B cell (primary cell): ENCODE results near the gene PSD. TPM values are rescaled to one million over a fixed set of nuclear protein-coding genes. Genes with fewer than 3 reads are reported as not detected.
A peak's percentile ranks its signal among the peaks of the same experiment; 100 is the strongest.

Experiments
- ATAC-seq: fragments of 200-7000 bp; cut with Tn5 transposase; one replicate; pipeline ENCODE4 v1.10.0; 2021; ENCODE audit warnings: low read depth, mild to moderate bottlenecking, moderate number of reproducible peaks, moderate library complexity
- CTCF ChIA-PET: fragments of 350-600 bp; sonication (Branson Sonifier 250); formaldehyde crosslinking; loops from one replicate; lab custom pipeline; 2021; ENCODE audit warnings: antibody characterized with exemption, inconsistent platforms; lab: Charles Lee
- POLR2A ChIA-PET: fragments of 350-600 bp; sonication (Branson Sonifier 250); formaldehyde crosslinking; loops from one replicate; lab custom pipeline; 2021; ENCODE audit warnings: antibody characterized with exemption; lab: Charles Lee
- DNase-seq: peaks from one replicate; pipeline ENCODE4 v3.0.0; 2013
- H2AFZ ChIP-seq: 2 replicates; pipeline ENCODE4 v1.6.1; 2012; ENCODE audit warnings: mild to moderate bottlenecking, low read depth, low read length; ENCODE audit not compliant: insufficient read depth, poor library complexity, severe bottlenecking
- H3K27ac ChIP-seq, 2 donors: 1 replicate in 1 of 2; 2 replicates in 1 of 2; pipeline ENCODE4 v1.5.1; 2012 to 2013; ENCODE audit warnings: low read length in 2 of 2, mild to moderate bottlenecking in 2 of 2, moderate library complexity in 1 of 2
- H3K27me3 ChIP-seq, 4 experiments: fragments of 200-600 bp in 1 of 4; sonication (generic) in 1 of 4; replicated peaks in 1 of 4; 1 replicate in 2 of 4; 2 replicates in 2 of 4; pipeline versions ENCODE4 v1.6.1 to v1.7.0; 2013 to 2016; ENCODE audit warnings: low read length in 3 of 4, mild to moderate bottlenecking in 2 of 4, mixed read lengths in 1 of 4, moderate library complexity in 1 of 4; ENCODE audit not compliant: insufficient read depth in 4 of 4, control insufficient read depth in 3 of 4; ENCODE audit errors: control extremely low read depth in 1 of 4
- H3K36me3 ChIP-seq, 2 experiments: replicated peaks in 1 of 2; 1 replicate in 1 of 2; 2 replicates in 1 of 2; pipeline versions ENCODE4 v1.6.1 to v1.7.1; 2013; ENCODE audit warnings: low read length in 1 of 2; ENCODE audit not compliant: insufficient read depth in 2 of 2, control insufficient read depth in 1 of 2; ENCODE audit errors: control extremely low read depth in 1 of 2, extremely low read depth in 1 of 2
- H3K4me1 ChIP-seq, 2 donors: fragments of 200-600 bp in 1 of 2; sonication (generic) in 1 of 2; 1 replicate in 1 of 2; 2 replicates in 1 of 2; pipeline versions ENCODE4 v1.5.1 to v1.6.1; 2013 to 2017; ENCODE audit warnings: low read length in 2 of 2; ENCODE audit not compliant: control insufficient read depth in 2 of 2, insufficient read depth in 2 of 2
- H3K4me2 ChIP-seq: replicated peaks from 2 replicates; pipeline ENCODE3; 2012; ENCODE audit warnings: mild to moderate bottlenecking, low read depth, low read length; ENCODE audit not compliant: poor library complexity, severe bottlenecking
- H3K4me3 ChIP-seq, 5 experiments: fragments of 200-600 bp in 1 of 5; sonication (generic) in 1 of 5; 1 replicate in 3 of 5; 2 replicates in 2 of 5; pipeline versions ENCODE4 v1.5.1 to v1.7.0; 2011 to 2016; ENCODE audit warnings: low read length in 4 of 5, mild to moderate bottlenecking in 4 of 5, low read depth in 2 of 5, control low read depth in 1 of 5, moderate library complexity in 1 of 5; ENCODE audit not compliant: insufficient read depth in 1 of 5; ENCODE audit errors: control extremely low read depth in 1 of 5, extremely low read depth in 1 of 5
- H3K79me2 ChIP-seq: fragments of 200-600 bp; sonication (generic); one replicate; pipeline ENCODE4 v1.6.0; 2016; ENCODE audit warnings: low read length; ENCODE audit not compliant: control insufficient read depth, insufficient read depth
- H3K9ac ChIP-seq: fragments of 200-600 bp; sonication (generic); 2 replicates; pipeline ENCODE4 v1.6.1; 2017; ENCODE audit warnings: mild to moderate bottlenecking, low read length, moderate library complexity
- H3K9me3 ChIP-seq, 3 donors: one replicate each; pipeline versions ENCODE4 v1.6.1 to v1.7.1; 2013; ENCODE audit warnings: low read length in 2 of 3; ENCODE audit not compliant: control insufficient read depth in 2 of 3, insufficient read depth in 1 of 3; ENCODE audit errors: control extremely low read depth in 1 of 3
- H4K20me1 ChIP-seq: 2 replicates; pipeline ENCODE4 v1.6.0; 2012; ENCODE audit warnings: mild to moderate bottlenecking, low read length; ENCODE audit not compliant: insufficient read depth, control insufficient read depth, poor library complexity, severe bottlenecking
- H3K27ac Mint-ChIP-seq: one replicate; pipeline ENCODE4 v1.8.0; 2021; ENCODE audit warnings: mixed read lengths
- H3K27me3 Mint-ChIP-seq: one replicate; pipeline ENCODE4 v1.8.0; 2021; ENCODE audit warnings: mixed read lengths
- H3K4me1 Mint-ChIP-seq: one replicate; pipeline ENCODE4 v1.8.0; 2021; ENCODE audit warnings: mixed read lengths
- H3K4me3 Mint-ChIP-seq: one replicate; pipeline ENCODE4 v1.8.0; 2021; ENCODE audit warnings: mixed read lengths
- H3K9me3 Mint-ChIP-seq: one replicate; pipeline ENCODE4 v1.8.0; 2022; ENCODE audit warnings: mixed read lengths; ENCODE audit not compliant: insufficient read depth
- CTCF ChIP-seq: fragments of 200-600 bp; IDR thresholded peaks from one replicate; pipeline ENCODE4 v1.8.0; 2022; ENCODE audit warnings: antibody characterized with exemption, mild to moderate bottlenecking
- EZH2 ChIP-seq: IDR thresholded peaks from 2 replicates; pipeline ENCODE4 v1.6.1; 2012; ENCODE audit warnings: borderline replicate concordance, low read depth, mild to moderate bottlenecking, moderate library complexity, low read length; ENCODE audit not compliant: insufficient read depth, poor library complexity, severe bottlenecking
- WGBS: methylation state at CpG from one replicate; pipeline ENCODE4 v1.1.5; 2013; ENCODE audit warnings: missing lambda C conversion rate; ENCODE audit not compliant: insufficient coverage; 5-methylcytosine and 5-hydroxymethylcytosine counted together
- intact Hi-C: fragments of 100-400 bp; cut with micrococcal nuclease; formaldehyde crosslinking; loops from one replicate; pipeline ENCODE4 v1.10.0; 2022
- polyA plus RNA-seq: library from polyadenylated mRNA; depleted of rRNA; stranded (reverse); fragments of >200 nt; gene quantifications from 2 replicates; pipeline ENCODE4 v1.2.3, GENCODE V29; 2012
- total RNA-seq, 2 donors: library from RNA; stranded (reverse); fragments of 120-200 nt in 1 of 2; gene quantifications; 1 replicate in 1 of 2; 2 replicates in 1 of 2; pipeline versions ENCODE4 v1.2.3 to v1.2.4, GENCODE V29; 2013 to 2022

Gene PSD
- total and polyA plus RNA-seq, 2 donors (not counting 1 experiment from before 2014, with no cell fraction given), result 0.52 to 0.81 TPM

GRCh38 chr10:102460836-102461186 is 42.2 kb upstream of the PSD start:
- Histone ChIP-seq H3K4me1 (peaks cover 17 to 23% of the 10 kb centered on the region in 2 donors), H4K20me1 (no peaks in the 10 kb centered on the region), H3K9me3 (no peaks in the 10 kb centered on the region), H3K9ac (peak overlapping the region; percentile 70), H3K4me2 (peak overlapping the region; percentile 95), H3K4me3 (peak overlapping the region in 4 of 5 experiments; percentile 55 to 76 (median 70)), H3K27ac (peak overlapping the region; percentile 17 to 46), H3K36me3 (peaks cover 0 to 5% of the 10 kb centered on the region in 2 experiments), H2AFZ (peak overlapping the region; percentile 95), H3K79me2 (peaks cover 12% of the 10 kb centered on the region), H3K27me3 (peaks cover 0 to 4% (median 0%) of the 10 kb centered on the region in 4 experiments)
- 23% methylated on average over 8 of the region's 8 CpGs for WGBS
- Mint-ChIP-seq H3K4me1 (peaks cover 29% of the 10 kb centered on the region), H3K4me3 (peak overlapping the region; percentile 85), H3K27me3 (no peaks in the 10 kb centered on the region), H3K27ac (peak overlapping the region; percentile 76), H3K9me3 (no peaks in the 10 kb centered on the region)
- TF ChIP-seq EZH2 (no peak), CTCF (no peak)
- ChIA-PET CTCF (interaction anchor here (0.9 to 4.0 kb wide), 9 partner anchors 9 to 291 kb away, joined by 3 to 36 read pairs (median 7); partner anchors contain the start of genes C10orf95 and SUFU), POLR2A (interaction anchor here (0.7 to 3.4 kb wide), 6 partner anchors 10 to 101 kb away, joined by 3 to 25 read pairs (median 7); partner anchors contain the start of genes C10orf95, CUEDC2, FBXL15 and NFKB2)
- ATAC-seq (peak; percentile 12), DNase-seq (no peak)
- intact Hi-C loops, result loop anchor here (1.0 kb wide), 6 partner anchors 11 to 181 kb away; partner anchors contain the start of genes ACTR1A, CUEDC2 and FBXL15

- Histone ChIP-seq H3K4me1 (peaks cover 17 to 23% of the 10 kb centered on the region in 2 donors), H4K20me1 (no peaks in the 10 kb centered on the region), H3K4me3 (no peak overlapping the region), H3K27ac (no peak overlapping the region), H3K9me3 (no peaks in the 10 kb centered on the region), H2AFZ (no peak overlapping the region), H3K36me3 (peaks cover 0 to 13% of the 10 kb centered on the region in 2 experiments), H3K79me2 (peaks cover 12% of the 10 kb centered on the region), H3K9ac (no peak overlapping the region), H3K4me2 (no peak overlapping the region), H3K27me3 (peaks cover 0 to 4% (median 0%) of the 10 kb centered on the region in 4 experiments)
- no peaks in the 10 kb centered on the region for H3K9me3 Mint-ChIP-seq
- H3K4me3 Mint-ChIP-seq, result no peak overlapping the region
- 100% methylated on average over 1 of the region's 4 CpGs for WGBS
- CTCF ChIA-PET, result no interaction called here
- POLR2A ChIA-PET, result no interaction called here
- H3K27ac Mint-ChIP-seq, result no peak overlapping the region
- H3K4me1 Mint-ChIP-seq, result peaks cover 29% of the 10 kb centered on the region
- H3K27me3 Mint-ChIP-seq, result no peaks in the 10 kb centered on the region
- intact Hi-C loops, result no loop called here
- ATAC-seq (no peak), DNase-seq (no peak)
- TF ChIP-seq CTCF (no peak), EZH2 (no peak)
Observed at GRCh38 chr10:102458656-102459055, 40.1 kb upstream of the PSD start.
